Mucosa of descending colon (tissue), 3 donors: ENCODE measurements around the gene RNF123. TPM values are rescaled to one million over a fixed set of nuclear protein-coding genes. Genes with fewer than 3 reads are reported as not detected.

Experiments used
- ATAC-seq: fragments of 200-7000 bp; cut with Tn5 transposase; one replicate; pipeline ENCODE4 v1.9.1; 2020; ENCODE audit warnings: mild to moderate bottlenecking, moderate library complexity
- DNase-seq, 3 donors: peaks; one replicate each; pipeline ENCODE4 v3.0.0-alpha.2; 2020
- H3K36me3 ChIP-seq: fragments of 200-600 bp; one replicate; pipeline ENCODE4 v1.8.0; 2021; ENCODE audit warnings: low read depth, mild to moderate bottlenecking
- H3K4me1 ChIP-seq: fragments of 200-600 bp; one replicate; pipeline ENCODE4 v1.8.0; 2021; ENCODE audit warnings: low read depth, mild to moderate bottlenecking
- H3K4me3 ChIP-seq: fragments of 200-600 bp; one replicate; pipeline ENCODE4 v1.8.0; 2021; ENCODE audit warnings: mild to moderate bottlenecking
- H3K9me3 ChIP-seq: fragments of 200-600 bp; one replicate; pipeline ENCODE4 v1.8.0; 2021; ENCODE audit warnings: mild to moderate bottlenecking
- CTCF ChIP-seq: fragments of 200-600 bp; IDR thresholded peaks from one replicate; pipeline ENCODE4 v1.8.0; 2022; ENCODE audit warnings: antibody characterized with exemption, mild to moderate bottlenecking
- intact Hi-C, 2 donors: fragments of 100-400 bp; cut with DNase I in 1 of 2; cut with micrococcal nuclease in 1 of 2; formaldehyde crosslinking; loops; one replicate each; pipeline versions ENCODE4 v1.11.0 to v1.11.1; 2022; cut with DNase I, micrococcal nuclease
- total RNA-seq, 3 donors: library from RNA; stranded (reverse); fragmentation: NEBNext Ultra II Directional in 2 of 3; extraction: Animal tissue kit (Norgen Biotek cat#: 25700) in 2 of 3; gene quantifications; one replicate each; pipeline versions ENCODE4 v1.2.1 to v1.2.4, GENCODE V29; 2021 to 2023
- donor health status: DM: no; HTN: no; CAD: no; lungs with moderate emphysema.
- donor health status: DM: no; HTN: no; CAD: no.
- donor health status: DM: no; HTN: yes; CAD: no.

RNF123 gene
- total RNA-seq, 3 donors from 2014 or later, result 45.5 to 58.1 (median 51.0) TPM

- Histone ChIP-seq H3K9me3 (no peaks in the 10 kb centered on the region), H3K4me1 (peaks cover 37% of the 10 kb centered on the region), H3K4me3 (no peak overlapping the region), H3K36me3 (peaks cover 5% of the 10 kb centered on the region)
- TF ChIP-seq CTCF, result no peak
- ATAC-seq, result no peak
- intact Hi-C loops, result no loop called here
- peak in 1 of 3 donors; percentile 32 for DNase-seq
Measured at GRCh38 chr3:49720855-49721595, 31.7 kb downstream of the RNF123 start.

- intact Hi-C loops, result no loop called here
- no peak overlapping the region for H3K4me3 ChIP-seq
- peaks cover 40% of the 10 kb centered on the region for H3K4me1 ChIP-seq
- no peak for DNase-seq
- no peak for ATAC-seq
- H3K36me3 ChIP-seq, result peaks cover 5% of the 10 kb centered on the region
- H3K9me3 ChIP-seq, result no peaks in the 10 kb centered on the region
- no peak for TF ChIP-seq CTCF
Measured at GRCh38 chr3:49721596-49721895, 32.2 kb downstream of the RNF123 start.

- no peak for ATAC-seq
- peak in 1 of 3 donors; percentile 40 for DNase-seq
- Histone ChIP-seq H3K4me1 (peaks cover 44% of the 10 kb centered on the region), H3K4me3 (no peak overlapping the region), H3K36me3 (peaks cover 5% of the 10 kb centered on the region), H3K9me3 (no peaks in the 10 kb centered on the region)
- intact Hi-C loops, result no loop called here
- no peak for TF ChIP-seq CTCF
Measured at GRCh38 chr3:49721896-49722781, 32.8 kb downstream of the RNF123 start.

- no peak for ATAC-seq
- peaks cover 5% of the 10 kb centered on the region for H3K36me3 ChIP-seq
- peak overlapping the region; percentile 96 for H3K4me3 ChIP-seq
- intact Hi-C loops, result no loop called here
- DNase-seq, result no peak
- H3K4me1 ChIP-seq, result peaks cover 44% of the 10 kb centered on the region
- TF ChIP-seq CTCF, result no peak
- H3K9me3 ChIP-seq, result no peaks in the 10 kb centered on the region
Measured at GRCh38 chr3:49722896-49723295, 33.5 kb downstream of the RNF123 start.

- ATAC-seq, result peak; percentile 68
- DNase-seq, result peak; percentile 88 to 93 (median 88)
- intact Hi-C loops, result no loop called here
- Histone ChIP-seq H3K4me1 (peaks cover 43% of the 10 kb centered on the region), H3K9me3 (no peaks in the 10 kb centered on the region), H3K36me3 (peaks cover 5% of the 10 kb centered on the region), H3K4me3 (peak overlapping the region; percentile 96)
- TF ChIP-seq CTCF, result no peak
Measured at GRCh38 chr3:49723296-49723627, 33.9 kb downstream of the RNF123 start.
